ENCODE data around the gene MOB3B.

The MOB3B gene

DNA sequence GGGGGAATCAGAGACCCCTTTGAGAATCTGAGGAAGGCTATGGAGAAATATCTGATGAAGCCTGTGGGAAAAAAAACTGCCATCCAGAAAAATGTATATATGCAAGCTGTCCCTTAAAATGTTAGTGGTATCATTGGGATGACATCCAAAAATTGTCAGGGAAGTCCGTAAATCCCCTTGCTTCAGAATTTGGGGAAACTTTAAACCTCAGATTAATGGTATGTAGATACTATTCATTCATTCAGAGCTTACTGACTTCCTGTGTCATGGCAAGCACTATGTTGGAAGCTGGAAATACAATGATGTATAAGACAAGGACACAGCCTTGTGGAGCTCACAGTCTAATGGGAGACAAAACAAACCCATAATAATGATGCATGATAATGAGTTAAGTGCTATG, 10.9 kb upstream of the MOB3B start:
- DNase-seq, result no peak

DNA sequence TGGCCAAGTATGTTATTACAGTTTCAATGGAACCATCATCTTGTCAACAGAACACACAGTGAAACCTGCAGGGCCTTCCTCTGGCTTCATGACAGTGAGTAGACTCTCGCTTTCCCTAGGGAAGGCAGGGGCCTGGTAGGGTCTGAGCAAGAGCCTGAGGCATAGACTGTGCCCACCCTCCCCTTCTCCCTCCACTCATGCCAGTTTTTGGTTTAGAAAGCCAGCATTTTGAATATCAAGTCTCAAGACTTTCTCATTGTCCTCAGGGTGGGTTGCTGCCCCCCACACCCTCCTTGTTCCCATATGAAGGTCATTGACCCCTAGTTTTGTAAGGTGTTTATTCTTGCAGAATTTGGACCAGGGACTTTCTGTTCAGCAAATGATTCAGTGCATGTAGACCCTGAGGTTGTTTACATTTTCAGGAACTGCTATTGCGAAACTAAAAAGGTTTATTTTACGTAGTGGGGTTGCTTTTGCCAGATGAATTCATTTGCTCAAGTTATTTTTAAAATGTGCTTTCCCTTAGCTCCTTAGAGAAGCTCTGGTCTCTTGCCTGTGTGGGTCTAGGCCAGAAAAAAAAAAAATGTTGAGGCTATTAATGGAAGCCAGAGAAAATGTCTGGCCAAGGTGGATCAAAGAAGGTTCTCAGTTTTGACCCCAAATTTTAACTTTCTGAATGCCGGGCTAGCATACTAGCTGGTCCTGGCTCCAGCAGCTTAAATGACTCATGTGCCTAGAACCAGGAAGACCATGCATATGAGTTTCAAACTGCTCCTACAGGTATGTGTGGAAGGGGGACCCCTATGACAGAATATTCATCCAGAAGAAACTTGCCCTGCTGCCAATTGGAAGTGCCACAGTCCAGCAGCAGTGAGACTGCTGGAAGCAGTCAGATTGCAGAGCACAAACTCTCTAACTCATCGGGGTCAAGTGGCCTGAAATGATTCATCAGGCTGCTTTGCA, 10.1 kb upstream of the MOB3B start:
- no peak for DNase-seq

GRCh38 chr9:27538647-27539046, 9.0 kb upstream of the MOB3B start:
- DNase-seq, result no peak

DNA sequence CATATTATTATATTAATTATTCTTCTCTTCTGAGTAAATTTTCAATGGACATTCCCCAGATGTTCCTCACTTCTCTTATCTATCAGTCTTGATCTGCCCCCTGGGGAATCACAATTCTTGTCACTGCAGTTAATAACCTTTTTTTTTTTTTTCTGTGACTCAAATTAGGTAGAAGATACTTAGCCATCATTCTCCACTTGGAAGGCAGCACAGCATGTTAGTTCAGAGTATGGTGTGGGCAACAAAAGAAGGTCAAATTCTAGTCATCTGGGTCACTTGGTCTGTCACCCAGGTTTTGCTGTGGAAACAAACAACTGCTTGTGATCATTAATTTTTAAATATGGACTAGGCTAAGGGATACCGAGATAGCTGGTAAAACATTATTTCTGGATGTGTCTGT, 8.1 kb upstream of the MOB3B start:
- DNase-seq, result no peak

DNA sequence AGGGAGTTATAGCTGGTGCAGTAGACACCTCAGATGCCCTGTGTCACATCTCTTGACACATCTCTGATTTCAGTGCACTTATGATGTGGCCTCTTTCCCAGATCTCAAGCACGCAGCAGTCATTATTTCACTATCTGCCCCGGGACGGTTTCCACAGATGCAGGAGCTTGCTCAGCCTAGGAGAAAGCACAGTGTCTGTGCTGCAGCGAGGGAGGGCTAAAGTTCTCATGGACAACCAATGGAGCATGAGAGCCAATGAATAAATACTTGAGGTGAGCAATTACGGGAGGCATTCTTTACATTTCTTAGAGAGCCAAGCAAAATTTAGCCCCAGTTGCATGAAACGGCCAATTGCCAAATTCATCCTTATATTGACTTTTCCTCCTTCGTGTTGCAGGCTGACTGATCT, 7.4 kb upstream of the MOB3B start:
- DNase-seq, result no peak

- no peak for DNase-seq
Measured at GRCh38 chr9:27536168-27536567, 6.6 kb upstream of the MOB3B start.

- no peak for DNase-seq
Measured at GRCh38 chr9:27535701-27536118, 6.1 kb upstream of the MOB3B start.

DNA sequence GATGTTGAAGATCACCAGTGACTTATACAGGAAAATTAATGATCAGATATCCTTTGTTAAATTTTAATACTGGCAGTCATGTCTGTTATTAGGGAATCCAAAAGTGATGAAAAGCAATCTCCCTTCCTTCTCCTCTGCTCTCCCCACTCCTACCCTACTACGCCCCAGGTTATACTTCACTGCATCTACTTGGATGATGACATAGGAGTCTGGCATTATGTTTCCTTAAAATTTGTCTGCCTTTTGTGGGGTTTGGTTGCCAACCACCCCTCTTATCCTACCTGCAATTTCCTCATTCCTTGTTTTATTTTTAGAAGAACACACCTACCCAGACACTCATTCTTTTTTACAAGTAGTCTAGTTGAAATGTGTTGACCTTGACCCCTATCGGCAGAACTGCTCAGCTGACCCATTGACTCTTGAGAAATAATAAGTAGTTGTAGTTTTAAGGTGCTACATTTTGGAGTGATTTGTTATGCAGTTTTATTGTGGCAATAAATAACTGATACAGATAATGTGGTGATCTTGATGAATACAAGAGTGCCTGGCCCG, 5.1 kb upstream of the MOB3B start:
- no peak for DNase-seq

DNA sequence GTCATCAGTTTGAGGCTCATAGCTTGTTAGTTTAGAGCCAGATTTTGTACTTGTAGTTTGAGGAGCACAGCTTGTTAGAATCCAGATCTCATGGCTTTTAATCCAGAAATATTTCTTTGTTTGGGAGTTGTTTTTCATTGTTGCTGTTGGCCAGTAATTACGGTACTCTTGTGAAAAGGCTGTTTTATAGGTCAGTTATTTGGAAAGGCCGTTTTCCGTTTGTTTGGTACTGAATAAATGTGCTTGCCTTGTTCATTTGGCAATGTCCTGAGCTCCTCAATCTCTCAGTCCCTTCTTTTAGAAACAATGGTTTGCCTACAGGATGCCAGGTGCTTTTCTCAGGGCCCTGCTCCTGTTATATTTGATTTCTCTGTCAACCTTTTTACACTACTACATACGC, 4.5 kb upstream of the MOB3B start:
- no peak for DNase-seq

- no peak for DNase-seq
Measured at GRCh38 chr9:27533311-27533710, 3.7 kb upstream of the MOB3B start.

DNA sequence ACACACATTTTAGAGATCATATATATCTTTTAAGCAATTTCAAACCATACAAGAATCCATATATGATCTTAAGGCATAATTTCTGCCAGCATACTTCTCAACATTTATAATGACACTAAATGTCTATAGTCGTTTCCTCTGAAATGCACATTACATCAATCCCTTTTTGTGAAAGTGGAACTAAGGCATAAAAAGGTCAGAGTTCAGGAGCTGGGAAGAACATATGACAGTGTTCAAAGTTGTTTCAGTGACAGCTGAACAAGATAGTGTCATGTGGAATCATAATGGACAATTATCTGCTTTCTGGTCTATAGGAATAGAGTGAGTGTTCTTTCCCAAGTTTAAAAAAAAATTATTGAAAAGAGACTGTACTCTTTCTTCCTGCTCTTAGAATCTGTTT, 2.4 kb upstream of the MOB3B start:
- DNase-seq, result no peak

GRCh38 chr9:27530915-27531755, 1.5 kb upstream of the MOB3B start:
- no peak for DNase-seq

DNA sequence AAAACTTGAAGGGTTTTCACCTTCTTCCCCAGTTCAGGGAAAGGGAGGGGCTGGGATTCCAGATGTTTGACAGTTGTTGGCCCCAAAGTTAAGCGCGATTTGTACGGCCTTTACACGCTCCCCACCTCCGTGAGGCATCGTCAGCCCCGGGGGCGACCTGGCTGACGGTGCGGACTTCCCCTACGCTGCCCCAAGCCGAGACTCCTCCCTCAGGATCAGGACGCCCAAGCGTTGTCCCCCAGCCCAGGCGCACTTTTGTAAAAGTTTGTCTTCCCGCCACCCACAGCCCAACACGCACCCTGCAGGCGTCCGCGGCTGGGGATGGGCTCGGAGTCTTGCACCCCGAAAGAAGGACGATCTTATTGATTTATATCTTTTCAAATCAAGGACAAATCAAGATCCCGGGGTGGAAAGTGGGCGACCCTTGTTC, 713 bp downstream of the MOB3B start:
- no peak for DNase-seq

GRCh38 chr9:27528076-27528885, 1.3 kb downstream of the MOB3B start:
- DNase-seq, result no peak

DNA sequence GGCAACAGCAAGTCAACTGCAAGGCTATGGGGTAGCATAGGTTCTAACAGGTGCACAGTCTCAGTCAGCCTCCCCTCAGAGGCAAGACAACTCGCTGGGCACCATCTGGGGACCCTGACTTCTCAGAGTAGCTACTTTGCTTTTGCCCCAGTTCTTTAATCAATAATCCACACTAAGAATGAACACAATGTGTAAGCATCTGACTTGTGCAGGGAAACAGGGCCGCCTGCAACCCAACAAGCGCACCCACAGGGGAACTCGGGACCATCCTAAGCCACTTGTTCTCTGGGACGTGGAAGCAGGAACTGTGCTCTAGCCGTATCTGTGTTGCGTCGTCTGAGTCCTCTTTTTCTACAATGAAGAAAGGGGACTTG, 1.9 kb downstream of the MOB3B start:
- DNase-seq, result no peak

GRCh38 chr9:27524236-27524635, 5.4 kb downstream of the MOB3B start, which contains the start of gene IFNK:
Gene IFNK, plus strand, starts transcription at chr9:27524290. Its CDS starts 47 bp downstream, at chr9:27524337.
- no peak for DNase-seq

DNA sequence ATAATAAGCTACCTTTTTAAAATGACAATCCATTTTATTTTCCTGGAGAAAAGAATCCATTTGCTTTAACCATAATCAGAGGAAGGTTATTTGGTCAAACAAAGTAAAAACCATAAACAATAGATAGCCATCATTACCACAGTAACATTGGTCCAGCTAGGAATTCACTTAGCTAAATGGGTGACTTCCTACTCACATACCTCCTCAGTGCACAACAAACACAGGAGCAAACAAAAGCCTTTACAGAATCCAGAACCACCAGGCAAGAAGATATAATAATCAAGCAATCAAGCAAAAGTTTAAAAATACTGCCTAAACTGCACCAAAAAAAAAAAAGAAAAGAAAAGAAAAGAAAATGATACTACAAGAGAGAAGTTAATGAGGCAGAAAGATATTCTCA, 6.5 kb downstream of the MOB3B start:
- DNase-seq, result no peak

GRCh38 chr9:27520986-27521385, 8.6 kb downstream of the MOB3B start:
- DNase-seq, result no peak

GRCh38 chr9:27519466-27520465, 9.8 kb downstream of the MOB3B start:
- no peak for DNase-seq

DNA sequence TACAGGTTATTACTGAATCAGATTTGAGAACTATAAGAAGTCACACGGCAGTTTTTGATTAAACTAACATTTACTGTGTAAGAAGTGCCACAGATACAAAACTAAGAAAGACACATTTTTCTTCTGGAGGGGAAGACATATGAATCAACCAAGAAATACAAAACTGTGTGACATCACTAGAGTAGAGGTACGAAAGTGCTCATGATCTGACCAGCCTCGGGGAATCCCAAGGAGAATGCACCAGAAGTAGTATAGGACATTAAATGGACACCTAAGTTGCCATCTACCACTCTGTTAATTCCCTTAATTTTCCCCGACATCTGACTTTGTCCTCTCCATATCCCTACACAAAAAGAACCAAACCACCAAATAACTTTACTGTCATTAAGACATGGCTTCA, 10.8 kb downstream of the MOB3B start:
- DNase-seq, result no peak

- no peak for DNase-seq
Measured at GRCh38 chr9:27518006-27518405, 11.6 kb downstream of the MOB3B start.
